ENCODE measurements around the gene PIANP.

The PIANP gene

GRCh38 chr12:6653342-6653741 is 47.3 kb downstream of the PIANP start:
- no peak for TF ChIP-seq CTCF (IDR thresholded peaks at IDR 0.05; ENCODE audit: low read depth, low read length)
- no peak for DNase-seq (ENCODE audit: low read depth in 2 of 2)
- H3K4me3 ChIP-seq (replicated peaks in 1 of 2; ENCODE audit: low read depth in 2 of 2, low read length in 2 of 2): no peak overlapping the region

GRCh38 chr12:6652391-6652790 is 48.2 kb downstream of the PIANP start:
- DNase-seq (ENCODE audit: low read depth in 2 of 2): no peak
- H3K4me3 ChIP-seq (replicated peaks in 1 of 2; ENCODE audit: low read depth in 2 of 2, low read length in 2 of 2): no peak overlapping the region
- TF ChIP-seq CTCF (IDR thresholded peaks at IDR 0.05; ENCODE audit: low read depth, low read length): no peak

GRCh38 chr12:6650832-6651231 is 49.8 kb downstream of the PIANP start:
- no peak for TF ChIP-seq CTCF (IDR thresholded peaks at IDR 0.05; ENCODE audit: low read depth, low read length)
- H3K4me3 ChIP-seq (replicated peaks in 1 of 2; ENCODE audit: low read depth in 2 of 2, low read length in 2 of 2): no peak overlapping the region

GRCh38 chr12:6647083-6647604 is 53.5 kb downstream of the PIANP start, which contains the start of gene ACRBP:
Gene ACRBP, minus strand, starts transcription at chr12:6647432. Its CDS starts 66 bp downstream, at chr12:6647366.
- DNase-seq (ENCODE audit: low read depth in 2 of 2): peak; percentile 38 to 64
- H3K4me3 ChIP-seq (replicated peaks in 1 of 2; ENCODE audit: low read depth in 2 of 2, low read length in 2 of 2): peak within 1 kb of the TSS; percentile 28 to 39
- no peak for TF ChIP-seq CTCF (IDR thresholded peaks at IDR 0.05; ENCODE audit: low read depth, low read length)

More at GRCh38 chr12:6650832-6651231, 49.8 kb downstream of the PIANP start:
- no peak for DNase-seq (ENCODE audit: low read depth in 2 of 2)

GRCh38 chr12:6646276-6647082 is 54.1 kb downstream of the PIANP start:
- no peak for TF ChIP-seq CTCF (IDR thresholded peaks at IDR 0.05; ENCODE audit: low read depth, low read length)
- peak overlapping the region; percentile 28 to 39 for H3K4me3 ChIP-seq (replicated peaks in 1 of 2; ENCODE audit: low read depth in 2 of 2, low read length in 2 of 2)
- DNase-seq (ENCODE audit: low read depth in 2 of 2): no peak

GRCh38 chr12:6644903-6645302 is 55.7 kb downstream of the PIANP start:
- TF ChIP-seq CTCF (IDR thresholded peaks at IDR 0.05; ENCODE audit: low read depth, low read length): no peak
- peak in 1 of 2 donors; percentile 13 for DNase-seq (ENCODE audit: low read depth in 2 of 2)
- H3K4me3 ChIP-seq (replicated peaks in 1 of 2; ENCODE audit: low read depth in 2 of 2, low read length in 2 of 2): no peak overlapping the region

Data from cardiac fibroblast (primary cell).